Hematopoietic multipotent progenitor cell treated with erythropoietin and hydrocortisone succinate and interleukin-3 and kit ligand, for 4 days (in vitro differentiated cells): ENCODE results near the gene PTK6.

ENCODE experiments used
- DNase-seq: peaks from one replicate; pipeline ENCODE4 v3.0.0-alpha.2; 2015

PTK6 gene

DNA sequence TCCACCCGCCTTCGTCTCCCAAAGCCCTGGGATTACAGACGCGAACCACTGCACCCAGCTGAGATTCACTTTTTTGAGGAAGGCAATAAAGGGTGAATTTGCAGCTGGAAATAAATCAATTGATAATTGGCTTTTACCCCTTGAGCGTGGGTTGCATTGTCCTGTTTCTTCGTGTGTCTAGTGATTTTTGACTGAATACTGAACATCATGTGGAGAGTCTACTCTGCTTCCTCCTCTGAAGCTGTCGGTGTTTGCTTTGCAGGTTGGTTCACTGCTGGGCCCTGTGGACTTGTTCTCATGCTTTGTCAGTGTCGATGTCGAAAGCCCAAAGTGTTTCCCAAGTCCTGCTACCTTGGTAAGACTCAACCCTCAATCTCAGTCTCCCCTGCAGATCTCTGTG, 32.5 kb downstream of the PTK6 start:
- DNase-seq = no peak

DNA sequence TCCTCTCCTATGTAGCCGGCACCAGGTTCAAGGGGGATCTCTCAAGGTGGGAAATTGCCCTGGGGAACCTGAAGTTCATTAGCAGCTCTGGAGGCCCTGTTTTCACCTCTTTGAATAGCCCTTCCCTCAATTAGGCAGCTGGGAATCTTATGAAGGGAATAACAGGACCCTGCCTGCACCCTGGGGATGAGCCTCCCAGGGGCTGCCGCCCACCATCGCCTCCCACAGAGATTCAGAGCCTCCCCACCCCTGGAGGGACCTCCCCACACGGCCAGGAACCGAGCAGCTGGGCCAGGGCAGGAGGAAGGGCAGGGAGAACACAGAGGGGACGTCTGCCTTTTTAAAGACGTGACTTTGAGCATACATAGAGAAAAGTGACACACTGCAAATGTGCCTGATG, 33.7 kb downstream of the PTK6 start:
- no peak for DNase-seq

DNA sequence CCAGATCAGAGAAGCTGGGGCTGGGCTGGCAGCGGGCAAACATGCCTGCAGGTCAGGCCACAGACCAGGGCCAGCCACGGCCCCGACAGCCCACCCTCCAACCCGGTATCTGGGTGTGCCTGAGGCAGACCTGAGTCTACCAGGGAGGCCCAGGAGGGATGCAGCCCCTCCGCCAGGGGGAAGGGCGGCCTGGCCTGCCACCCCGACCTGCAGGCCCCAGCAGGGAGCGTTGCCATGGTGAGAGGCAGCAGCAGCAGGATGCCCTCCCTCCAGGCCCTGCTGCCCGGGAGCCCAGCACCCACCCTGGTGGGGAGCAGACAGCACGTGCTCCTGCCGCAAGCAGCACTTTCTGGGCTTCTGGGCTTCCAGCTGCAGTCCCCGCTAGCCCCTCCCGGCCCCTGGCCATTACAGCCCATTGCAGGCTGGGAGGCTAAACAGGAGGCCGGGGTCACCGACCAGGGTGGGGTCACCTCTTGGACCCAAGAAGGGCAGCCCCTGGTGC, 34.5 kb downstream of the PTK6 start:
- no peak for DNase-seq

DNA sequence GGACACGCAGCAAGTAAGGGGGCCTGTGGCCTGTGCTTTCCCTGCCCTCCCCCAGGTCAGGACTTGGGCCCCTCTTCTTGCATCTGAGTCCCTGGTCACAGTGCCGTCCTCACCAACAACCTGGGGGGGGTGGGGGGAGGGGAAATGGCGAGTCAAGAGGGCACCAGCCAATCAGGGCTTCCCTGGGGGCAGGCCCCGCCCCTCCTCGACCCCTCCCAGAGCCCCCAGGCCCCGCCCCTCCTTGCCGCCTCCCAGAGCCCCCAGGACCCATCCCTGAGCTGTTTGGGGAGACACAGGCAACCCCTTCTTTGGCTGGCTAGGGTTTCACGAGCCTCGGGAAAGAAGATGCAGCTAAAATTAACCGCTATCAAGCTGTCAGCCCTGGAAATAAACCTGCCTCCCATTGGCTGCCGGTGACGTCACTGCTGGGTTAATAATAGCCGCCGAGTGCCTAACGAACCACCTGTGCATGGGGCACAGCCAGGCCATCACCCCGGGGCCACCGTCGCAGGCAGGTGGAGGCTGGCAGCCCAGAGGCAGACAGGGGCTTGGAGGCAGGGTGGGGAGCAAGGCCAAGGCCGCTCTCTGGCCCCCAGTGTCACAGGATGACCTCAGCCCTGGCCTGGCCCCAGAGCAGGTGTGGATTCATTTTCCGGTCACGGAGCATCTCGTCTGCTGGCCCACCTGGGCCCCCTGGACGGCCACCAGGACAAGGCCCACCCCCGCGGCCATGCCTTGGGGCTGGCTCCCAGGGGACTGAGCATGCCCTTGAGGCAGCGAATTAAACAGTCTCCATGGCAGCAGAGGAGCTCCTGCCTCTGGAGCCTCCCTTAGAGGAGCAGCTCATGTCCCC, 35.1 kb downstream of the PTK6 start:
- no peak for DNase-seq

DNA sequence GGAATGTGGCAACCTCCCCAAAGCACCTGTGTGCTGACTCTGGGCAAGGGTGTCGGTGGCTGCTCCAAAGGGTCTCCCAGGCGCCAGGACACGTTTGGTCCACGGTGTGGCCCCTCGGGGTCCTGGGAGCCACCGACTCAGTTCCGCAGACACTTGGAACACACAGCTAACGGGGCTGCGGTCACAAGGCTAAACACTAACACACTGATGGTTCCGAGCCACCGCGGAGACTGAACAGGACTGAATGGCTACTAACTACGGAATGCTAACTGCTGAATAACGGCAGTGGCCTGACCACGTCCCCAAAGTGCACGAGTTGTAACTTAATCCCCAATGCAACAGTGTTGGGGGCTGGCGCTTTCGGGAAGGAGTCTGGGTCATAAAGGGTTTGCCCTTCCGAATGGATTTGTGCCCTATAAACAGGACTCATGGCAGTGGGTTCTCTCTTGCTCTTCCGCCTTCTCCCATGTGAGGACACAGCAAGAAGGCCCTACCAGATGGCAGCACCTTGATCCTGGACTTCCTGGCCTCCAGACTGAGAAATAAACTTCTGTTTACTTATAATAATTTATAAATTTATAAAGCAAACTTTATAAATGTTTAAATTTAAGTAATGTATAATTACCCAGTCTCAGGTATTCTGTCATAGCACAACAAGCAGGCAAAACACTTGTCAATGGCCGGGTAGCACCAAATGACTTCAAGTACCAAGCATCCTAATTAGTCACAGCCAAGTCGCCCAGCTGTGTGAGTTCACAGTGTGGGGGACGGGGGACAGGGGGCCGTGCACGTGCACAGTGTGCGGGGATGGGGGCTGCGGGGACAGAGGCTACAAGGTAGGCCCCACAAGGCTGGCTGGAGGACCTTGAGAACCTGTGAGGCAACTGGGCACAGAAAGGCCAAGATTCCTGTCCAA, 36.0 kb downstream of the PTK6 start:
- DNase-seq = no peak

DNA sequence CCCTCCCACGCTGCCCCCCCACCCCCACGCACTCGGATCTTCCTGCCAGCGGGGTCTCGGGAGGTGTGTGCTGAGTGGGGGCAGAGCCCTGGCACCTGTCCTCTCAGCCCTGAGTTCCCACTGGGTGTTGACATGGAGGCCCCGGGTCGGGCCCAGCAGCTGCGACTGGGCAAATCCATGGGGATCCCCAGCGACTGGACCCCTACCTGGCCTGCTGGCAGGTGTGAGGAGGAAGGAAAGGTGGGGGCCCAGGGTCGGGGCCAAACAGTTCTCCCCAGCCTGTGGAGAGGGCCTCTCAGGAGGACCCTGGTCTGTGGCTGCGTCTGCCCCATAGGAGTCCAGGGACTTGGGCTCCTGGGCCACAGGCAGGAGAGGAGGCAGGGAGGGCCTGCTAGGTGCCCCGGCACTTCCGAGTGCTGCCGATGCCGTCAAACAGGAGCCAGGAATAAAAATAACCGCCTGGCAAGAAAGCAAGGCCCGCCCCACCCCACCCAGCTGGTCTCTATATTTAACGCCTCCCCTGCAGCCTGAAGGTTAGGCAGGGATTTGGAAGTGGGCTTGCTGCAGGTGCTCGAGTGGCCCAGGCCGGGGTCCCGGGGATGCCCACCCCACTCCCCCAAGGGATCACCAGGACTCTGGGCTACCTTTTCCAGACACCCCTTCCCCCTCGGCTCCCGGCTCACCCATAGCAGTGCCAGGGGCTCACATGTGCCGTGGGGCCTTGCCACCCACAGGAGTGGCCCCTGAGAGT, 36.9 kb downstream of the PTK6 start:
- no peak for DNase-seq

DNA sequence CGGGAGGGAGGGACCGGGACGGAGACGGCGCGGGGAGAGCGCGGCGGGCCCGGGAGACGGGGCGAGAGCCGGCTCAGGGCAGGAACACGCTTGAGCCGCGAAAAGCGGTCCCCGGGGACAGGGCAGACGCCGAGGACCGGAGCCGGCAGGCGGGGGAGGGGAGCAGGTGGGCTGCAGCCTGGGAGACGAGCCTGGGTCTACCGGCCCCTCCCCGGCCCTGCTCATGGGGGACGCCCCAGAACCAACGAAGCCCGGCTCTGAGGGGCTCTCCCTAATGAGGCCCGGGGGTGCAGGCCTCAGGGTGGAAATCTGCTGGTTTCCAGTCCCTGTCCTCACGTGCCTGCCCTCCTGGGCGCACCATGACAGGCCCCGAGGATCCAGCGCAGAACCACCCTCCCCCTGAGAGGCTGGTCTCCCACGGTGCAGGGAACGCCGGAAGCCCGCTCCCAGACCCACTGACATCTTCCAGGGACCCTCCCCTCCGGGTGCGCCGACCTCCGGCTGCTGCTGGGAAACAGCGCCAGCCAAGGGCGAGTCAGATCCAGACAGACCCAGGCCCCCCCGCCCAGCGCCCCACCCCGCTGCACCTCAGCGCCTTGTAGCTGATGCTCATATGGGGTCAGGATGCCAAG, 37.7 kb downstream of the PTK6 start:
- DNase-seq = no peak

DNA sequence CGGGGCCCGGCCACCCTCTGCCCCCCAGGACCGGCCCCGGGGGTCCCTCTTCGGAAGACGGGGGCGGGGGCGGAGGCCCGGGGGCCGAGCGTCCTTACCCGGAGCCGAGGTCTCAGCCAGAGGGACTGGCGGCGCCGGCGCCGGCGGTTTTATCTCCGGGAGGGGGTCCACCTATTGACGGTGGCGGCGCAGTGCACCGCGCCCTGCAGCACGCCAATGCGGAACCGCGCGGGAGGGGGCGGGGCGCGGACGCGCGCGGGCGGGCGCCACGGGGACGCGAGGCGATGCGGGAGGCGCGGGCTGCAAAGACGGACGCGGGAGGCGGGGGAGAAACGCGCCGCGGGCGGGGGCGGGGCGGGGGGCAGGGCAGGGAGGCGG, 38.2 kb downstream of the PTK6 start, which contains the start of gene EEF1A2:
EEF1A2 (minus strand) TSS at position 124 of the 378 bp plus-strand sequence. CDS start 1,320 bp downstream, outside the sequence.
- peak; percentile 52 for DNase-seq

DNA sequence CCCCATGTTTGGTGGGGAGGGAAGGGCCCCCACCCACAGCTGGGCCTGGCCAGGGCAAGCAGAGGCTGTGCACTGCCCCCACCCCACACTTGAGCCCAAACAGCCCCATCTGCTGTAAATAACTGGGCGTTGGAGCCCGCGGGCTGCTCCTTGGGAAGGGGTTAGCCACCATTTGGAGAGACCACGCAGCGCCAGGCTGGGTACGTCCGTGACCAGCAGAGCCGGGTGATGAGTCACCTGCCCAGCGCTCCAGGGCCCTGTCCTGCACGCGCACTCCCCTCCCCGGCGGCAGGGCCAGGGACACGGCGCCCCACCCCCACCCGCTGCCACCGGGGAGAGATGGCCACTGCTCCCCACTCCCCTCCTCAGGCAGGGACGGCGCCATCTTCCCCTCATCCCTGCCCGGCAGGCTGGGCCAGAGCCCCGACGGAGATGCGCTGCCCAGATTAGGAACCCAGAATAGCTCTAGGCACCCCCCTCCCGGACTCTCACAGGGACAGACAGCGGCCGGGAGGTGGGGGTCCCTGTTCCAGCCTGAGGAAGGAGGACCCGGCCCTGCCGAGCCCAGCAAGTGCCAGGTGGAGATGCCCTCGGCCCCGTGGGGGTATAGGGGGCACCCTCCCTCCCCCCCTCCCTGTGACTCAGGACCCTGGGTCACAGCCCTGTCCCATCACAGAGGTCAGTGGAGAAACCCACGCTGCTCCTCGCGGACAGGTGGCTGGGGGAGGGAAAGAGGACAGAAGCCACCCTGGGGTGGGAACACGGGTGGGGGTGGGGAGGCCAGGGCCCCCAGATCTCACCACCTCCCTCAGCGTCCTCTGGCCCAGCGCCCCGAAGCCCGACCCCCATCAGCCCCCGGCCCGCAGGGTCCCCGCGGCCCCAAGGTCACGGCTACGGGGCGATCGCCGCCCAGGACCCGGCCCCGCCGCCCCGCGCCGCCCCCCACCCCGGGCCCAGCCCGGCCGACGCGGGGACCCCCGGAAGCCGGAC, 38.9 kb downstream of the PTK6 start:
- no peak for DNase-seq

DNA sequence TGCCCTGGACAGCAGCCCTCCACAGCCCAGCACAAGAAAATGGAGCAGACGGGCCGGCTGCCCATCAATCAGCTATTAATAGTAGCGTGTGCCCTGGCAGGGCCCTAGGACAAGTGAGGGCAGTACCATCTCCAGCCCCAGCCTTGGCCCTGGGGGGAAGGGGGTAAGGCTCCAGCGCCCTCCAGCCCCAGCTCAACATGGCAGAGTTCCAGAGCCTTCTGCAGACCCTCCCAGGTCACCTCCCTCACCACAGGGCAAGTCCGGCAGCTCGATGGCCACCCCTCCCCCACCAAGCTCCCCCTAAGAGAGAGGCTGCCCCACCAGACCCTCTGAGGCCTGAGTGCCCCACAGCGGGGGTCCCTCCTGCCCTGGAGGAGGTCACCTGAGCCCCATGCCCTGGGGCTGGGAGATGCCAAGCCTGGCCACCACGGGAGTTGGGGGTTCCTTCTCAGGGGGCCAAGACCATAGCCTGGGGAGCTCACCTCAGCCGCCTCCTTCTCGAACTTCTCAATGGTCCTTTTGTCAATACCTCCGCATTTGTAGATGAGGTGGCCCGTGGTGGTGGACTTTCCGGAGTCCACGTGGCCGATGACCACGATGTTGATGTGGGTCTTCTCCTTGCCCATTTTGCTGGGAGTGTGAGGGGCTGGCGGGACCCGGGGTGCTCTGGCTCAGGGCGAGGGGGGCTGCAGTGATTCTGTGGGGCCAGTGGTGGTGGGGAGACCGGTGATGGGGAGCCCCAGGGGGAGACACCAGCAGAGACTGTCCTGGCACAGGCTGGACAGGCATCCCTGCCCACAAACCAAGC, 39.8 kb downstream of the PTK6 start:
- no peak for DNase-seq

DNA sequence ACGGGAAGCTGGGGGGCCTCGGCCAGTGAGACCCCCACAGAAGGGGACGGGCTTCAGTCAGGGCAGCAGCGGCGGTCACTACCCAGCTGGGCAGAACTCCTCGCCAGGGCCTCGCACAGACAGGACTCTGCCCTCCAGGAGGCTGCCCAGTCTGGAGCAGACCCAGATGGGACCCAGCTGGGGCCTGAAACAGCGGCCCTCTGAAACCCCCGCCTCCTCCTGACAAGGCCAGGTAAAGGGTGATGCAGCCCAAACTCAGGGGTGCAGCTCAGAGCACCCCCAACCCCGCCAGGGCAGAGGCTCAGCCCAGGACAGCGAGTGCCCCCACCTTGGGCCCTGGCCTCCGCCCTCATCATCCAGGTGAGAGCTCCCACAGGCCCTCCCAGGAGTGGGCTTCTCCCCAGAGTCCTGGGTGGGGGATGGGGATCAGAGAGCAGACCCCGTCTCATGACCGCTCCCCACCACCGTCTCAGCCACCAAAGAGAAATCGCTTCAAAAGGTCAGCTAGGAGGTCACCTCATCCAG, 40.5 kb downstream of the PTK6 start:
- no peak for DNase-seq

DNA sequence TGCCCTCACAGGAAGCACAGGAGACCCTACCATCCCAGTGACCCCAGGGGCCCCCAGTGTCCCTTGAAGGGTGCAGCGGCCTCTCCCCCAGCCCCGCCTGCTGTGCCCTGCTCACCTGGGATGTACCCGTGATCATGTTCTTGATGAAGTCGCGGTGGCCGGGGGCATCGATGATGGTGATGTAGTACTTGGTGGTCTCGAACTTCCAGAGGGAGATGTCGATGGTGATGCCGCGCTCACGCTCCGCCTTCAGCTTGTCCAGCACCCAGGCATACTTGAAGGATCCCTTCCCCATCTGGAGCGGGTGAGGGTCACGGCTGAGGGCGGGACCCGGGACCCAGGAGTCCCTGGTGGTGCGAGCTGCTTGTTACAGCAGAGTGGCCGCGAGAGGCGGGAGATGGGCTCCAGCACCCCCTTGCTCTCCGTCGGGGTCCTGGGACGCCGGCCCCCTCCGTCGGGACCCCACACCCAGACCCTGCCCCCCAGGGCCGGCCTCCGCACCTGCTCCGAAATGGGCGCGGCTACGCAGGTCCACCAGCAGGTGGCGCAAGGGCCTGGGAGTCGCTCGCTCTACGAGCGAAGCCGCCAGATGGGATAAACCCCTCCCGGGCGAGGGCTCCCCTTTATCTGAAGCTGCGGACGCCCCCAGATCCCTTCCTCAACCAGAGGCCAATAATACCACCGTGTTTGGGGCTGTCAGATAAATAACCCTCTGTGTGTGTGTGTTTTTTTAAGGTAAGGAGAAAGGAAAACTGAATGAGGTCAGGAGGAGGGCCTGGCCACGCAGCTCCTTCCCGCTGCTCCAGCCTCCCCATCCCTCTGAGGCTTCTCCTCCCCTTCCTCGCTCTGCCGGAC, 41.2 kb downstream of the PTK6 start:
- DNase-seq = peak; percentile 79

DNA sequence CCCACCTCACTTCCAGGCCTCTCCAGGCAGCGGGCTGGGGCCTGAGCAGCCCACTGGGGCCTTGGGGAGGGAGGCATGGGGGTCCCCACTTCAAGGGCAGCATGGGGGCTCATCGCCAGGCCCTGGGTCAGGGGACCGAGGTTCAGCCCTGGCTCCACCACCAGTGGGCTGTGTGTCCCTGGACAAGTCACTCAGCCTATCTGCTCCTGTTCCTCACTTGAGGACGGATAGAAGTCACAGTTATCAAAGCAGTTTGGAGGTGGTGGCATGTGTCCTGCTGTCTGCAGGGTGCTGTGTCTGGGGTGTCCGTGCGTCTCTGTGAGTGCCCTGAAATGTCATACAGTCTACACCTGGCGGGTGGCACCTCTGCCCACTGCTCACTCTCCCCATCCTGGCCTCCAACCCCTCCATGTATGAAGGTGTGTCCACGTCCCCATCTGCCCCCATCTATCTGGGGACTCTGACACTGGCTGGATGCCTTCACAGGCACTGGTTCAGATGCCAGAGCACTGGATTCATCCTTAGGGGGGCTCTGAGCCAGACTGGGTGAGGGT, 41.9 kb downstream of the PTK6 start:
- DNase-seq = no peak

DNA sequence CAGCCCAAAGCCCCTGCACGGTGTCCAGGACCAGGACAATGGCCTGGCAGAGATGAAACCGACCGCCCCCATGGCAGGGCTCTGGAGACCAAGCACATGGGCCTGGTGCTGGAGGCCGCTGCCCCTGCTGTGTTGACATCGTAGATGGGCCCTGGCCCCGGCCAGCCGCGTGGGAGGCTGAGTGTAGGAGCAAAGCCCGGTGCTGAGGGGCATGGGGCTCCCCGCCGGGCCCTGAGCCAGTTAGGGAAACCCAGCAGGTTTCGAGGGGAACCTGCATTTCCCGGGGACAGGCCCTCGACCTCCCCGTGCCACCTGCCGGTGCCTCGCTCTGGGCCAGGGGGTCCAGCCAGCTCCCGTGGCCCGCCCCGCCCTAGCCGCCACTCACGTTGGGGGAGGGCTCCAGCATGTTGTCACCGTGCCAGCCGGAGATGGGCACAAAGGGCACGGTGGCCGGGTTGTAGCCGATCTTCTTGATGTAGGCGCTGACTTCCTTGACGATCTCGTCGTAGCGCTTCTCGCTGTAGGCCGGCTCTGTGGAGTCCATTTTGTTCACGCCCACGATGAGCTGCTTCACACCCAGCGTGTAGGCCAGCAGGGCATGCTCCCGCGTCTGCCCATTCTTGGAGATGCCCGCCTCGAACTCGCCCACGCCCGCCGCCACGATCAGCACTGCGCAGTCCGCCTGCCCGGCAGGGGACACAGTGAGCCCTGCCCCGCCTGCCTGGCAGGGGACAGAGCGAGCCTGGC, 42.6 kb downstream of the PTK6 start:
- no peak for DNase-seq

DNA sequence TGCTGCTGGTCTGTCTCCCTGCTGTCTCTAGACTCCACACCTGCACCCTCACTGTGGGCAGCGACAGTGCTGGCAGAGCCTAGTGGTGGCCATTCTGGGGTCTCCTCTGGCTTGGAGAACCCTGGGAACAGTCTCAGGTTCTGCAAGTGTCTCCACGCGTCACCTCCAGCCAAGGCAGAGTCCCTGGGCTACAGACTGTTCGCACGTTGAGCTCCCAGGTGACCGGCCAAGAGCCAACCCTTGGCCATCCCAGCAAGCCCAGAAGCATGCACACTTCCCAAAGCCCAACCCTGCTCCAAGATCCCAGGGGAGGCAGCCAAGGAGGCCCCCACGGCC, 43.1 kb downstream of the PTK6 start:
- DNase-seq = no peak

DNA sequence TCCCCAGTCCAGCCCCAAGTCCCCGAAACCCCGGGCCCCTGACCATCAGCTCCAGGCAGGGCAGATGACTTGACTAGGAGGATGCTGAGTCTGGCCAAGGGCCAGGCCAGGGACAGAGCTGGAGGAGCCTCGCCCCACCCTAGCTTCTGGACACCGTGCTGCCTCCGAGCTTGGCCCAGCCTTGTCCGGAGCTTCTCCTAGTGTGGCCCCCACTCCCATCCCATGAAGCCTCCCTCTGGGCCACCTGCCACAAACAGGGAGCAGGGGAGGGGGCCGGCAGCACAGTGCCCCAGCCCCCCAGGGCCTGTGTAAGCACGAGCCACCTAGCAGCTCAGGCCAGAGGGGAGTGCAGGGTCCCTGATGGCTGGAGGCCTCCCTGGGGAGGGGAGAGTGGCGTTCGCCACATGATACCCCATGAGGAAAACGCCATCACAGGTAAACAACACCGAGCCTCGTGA, 43.6 kb downstream of the PTK6 start:
- no peak for DNase-seq

DNA sequence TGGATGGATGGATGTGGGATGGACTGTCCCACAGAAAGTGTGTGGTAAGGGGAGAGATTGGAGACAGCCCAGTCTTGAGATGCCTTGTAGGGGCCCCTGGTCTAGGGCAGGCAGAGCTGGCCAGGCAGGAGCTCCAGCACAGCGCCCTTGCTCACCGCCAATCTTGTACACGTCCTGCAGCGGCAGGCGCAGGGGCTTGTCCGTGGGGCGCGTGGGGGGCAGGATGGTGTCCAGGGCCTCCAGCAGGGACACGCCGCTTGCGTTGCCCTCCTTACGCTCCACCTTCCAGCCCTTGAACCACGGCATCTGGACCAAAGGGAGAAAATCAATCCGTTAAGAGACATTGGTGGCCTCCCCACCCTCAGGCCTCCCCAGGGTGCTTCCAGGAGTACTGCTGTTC, 44.2 kb downstream of the PTK6 start:
- DNase-seq = no peak

DNA sequence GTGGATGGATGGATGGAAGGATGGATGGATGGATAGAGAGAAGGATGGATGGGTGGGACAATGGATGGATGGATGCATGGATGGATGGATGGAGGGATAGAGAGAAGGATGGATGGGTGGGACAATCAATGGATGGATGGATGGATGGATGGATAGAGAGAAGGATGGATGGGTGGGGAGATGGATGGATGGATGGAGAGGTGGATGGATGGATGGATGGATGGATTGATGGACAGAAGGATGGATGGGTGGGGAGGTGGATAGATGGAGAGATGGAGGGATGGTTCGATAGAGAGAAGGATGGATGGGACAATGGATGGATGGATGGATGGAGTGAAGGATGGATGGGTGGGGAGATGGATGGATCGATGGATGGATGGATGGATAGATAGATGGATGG, 44.7 kb downstream of the PTK6 start:
- DNase-seq = no peak
